NCI-H2081 (cell line): ENCODE results near the gene AFG1L.
"Not testable (repeated sequence)": the region's sequence is repeated elsewhere in the genome, so short reads cannot be mapped to it uniquely, and the experiment has no call there.

Experiments used
- DNase-seq, 2 experiments: peaks; one replicate each; lab custom pipeline; 2025; lab: John Stamatoyannopoulos, UW

Gene AFG1L

DNA sequence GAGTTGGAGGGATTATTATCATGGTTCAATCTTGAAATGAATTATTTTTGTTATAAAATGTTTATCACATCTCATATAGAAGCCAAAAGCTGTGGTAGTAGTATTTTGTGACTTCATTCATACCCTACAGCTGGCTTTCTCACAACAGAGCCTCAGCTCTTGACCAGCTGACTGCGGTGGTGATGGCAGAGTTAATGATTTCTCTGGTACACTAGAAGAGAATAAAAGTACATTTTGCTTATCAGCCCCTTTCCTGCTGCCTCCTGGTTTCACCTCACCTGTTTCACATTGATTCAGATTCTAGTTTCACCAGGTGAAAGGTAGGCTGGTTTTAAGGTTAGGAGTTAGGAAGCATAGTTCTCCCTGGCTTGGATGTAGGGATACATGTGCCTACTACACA lies 55.7 kb downstream of the AFG1L start:
- DNase-seq: no peak

DNA sequence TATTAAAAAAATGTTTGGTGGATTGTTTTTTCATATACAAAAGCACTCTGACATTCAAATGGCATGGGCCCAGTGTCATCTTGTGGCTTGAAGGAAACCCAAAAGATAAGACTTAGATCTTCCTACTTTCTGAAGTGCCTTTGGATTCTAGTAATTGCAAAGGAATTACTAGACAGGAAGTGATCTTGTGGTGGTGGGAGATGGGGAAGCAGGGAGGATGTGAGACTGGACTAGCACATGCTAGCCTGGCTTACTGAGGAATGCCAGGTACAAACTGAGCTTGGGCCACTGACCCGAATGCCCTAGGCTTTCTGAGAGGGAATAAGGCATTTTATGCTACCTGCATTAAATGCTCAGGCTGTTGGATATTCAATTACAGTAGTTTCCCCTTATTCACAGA lies 59.0 kb downstream of the AFG1L start:
- DNase-seq: no peak

DNA sequence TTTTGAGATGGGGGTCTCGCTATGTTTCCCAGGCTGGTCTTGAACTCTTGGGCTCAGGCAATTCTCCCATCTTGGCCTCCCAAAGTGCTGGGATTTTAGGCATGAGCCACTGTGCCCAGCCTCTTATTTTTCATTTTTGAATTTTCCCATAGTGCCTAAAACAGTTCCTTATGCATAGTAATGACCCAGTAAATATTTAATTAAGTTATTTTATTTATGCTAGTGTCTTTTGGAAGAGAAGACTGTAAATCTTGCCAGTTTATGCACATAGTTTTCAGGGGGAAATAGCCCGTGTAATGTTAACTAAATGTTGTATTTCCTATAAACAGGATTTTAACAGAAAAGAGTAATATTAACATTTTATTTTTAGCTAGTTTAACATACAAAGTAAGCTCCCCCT lies 60.3 kb downstream of the AFG1L start:
- no peak for DNase-seq

DNA sequence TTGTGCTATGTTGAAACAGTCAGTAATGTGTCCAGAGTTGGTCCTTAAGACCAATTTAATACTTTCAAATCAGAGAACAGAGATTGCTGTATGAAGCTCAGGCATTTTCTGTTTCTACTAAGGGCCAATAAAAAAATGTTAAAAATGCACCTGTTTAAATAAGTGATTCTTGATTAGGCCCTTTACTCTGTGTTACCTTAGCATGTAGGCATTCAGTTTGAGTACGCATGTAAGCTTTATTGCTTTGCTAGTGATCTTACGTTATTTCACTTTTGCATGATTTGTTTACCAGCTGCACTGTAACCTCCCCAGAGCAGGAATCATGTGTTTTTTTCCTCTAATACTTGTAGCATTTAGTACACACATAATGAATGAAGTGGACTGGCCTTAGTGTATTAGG lies 61.0 kb downstream of the AFG1L start:
- DNase-seq: no peak

DNA sequence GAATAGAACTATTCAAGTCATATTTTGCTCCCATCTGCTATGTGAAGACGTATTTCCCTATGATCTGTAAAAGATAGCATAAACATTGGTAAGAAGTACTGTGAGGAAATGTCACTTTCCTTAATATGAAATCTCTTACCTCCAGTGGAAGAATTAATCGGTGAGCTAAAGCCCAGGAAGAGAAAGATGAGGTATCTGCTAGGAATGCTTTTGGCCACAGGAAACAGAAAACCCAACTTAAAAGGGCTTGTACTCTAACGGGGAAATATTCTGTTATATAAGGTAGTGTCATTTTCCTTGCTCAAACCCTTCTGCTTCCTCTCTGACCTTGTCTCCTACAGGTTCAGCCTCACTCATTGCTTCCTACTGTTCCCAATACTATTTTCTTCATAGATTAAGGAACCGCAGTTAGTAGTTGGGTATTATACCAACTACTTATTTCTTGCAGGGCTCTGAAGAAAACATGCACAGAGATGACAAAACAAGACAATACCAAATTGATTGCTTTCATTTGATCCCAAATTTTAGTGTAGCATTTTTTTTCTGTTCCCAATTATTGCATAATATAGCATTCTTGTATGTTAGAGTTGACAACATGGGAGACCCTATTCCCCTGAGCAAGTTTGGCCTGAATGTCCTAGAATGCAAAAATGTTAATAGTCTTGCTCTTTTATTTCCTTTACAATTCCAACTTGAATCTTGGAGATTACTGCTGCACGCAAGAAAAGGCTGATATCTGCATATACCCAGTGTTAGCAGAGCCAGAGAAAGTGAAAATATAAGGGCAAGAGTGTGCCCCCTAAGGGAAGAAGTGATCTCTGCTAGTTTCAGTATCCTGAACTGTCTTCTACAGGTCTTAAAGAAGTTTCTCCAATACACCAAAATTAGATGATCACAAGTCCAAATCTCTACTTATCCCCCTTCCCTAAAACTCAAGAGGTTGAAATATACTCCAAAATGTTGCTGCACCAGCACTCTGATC lies 65.3 kb downstream of the AFG1L start:
- no peak for DNase-seq

DNA sequence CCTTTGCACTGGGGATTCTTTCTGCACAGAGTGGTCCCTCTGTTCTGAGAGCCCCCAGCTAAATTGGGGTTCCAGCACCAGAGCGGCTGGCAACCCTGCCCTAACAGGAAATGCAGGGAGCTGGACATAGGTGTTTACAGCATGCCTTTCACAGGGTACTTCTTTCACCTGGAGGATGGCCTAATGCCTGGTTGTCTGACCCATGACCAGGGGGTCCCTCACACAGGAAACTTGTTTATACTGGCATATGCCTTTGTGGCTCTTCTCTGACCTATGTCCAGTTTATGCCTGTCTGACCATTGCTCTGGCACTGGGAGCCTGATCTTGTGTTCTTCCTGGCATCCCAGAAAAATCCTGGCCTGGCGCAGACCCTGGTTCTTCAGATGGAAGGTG lies 66.1 kb downstream of the AFG1L start:
- DNase-seq: no peak

DNA sequence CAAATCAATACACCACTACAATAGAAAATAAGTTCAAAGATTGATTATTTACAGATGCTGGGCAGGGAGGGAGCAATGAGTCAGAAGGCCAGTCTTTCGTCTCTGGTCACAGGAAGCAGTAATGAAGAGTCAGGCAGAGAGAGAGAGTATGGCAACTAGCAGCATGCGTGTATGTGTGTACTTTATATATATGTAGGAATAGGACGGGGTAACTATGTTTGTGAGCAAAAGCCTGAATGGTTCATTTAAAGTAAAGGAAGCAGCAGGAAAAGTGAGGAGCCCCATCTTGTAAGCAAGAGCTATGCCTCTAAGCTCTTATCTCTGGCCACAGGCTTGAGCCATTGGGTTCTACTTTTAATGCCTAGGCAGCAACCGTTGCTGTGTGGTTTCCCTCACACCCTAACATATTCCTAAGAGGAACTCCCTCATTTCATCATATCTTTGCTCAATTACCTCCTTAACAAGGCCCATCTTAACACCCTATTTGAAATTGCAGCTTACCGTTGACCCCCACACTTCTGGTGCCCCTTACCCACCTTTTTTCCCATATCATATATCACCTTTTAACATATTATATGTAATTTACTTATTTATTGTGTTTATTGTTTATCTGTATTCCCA lies 66.6 kb downstream of the AFG1L start:
- DNase-seq: no peak

DNA sequence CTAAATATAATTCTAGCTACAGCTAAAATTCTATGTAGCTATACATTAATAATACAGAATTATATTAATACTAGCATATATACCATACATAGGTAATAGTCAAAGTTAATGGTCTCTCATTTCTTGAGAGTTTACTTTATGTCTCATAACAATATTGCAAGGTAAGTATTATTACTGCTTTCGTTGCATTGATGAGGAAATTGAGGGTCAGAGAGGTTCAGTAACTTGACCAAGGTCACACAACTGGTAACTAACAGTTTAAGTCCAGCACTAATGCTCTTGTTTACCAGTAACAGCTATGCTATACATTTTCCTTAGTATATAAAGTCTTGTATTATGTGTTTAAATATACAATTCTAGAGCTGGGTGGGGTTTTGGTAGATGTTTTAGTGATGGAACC lies 67.6 kb downstream of the AFG1L start:
- no peak for DNase-seq

DNA sequence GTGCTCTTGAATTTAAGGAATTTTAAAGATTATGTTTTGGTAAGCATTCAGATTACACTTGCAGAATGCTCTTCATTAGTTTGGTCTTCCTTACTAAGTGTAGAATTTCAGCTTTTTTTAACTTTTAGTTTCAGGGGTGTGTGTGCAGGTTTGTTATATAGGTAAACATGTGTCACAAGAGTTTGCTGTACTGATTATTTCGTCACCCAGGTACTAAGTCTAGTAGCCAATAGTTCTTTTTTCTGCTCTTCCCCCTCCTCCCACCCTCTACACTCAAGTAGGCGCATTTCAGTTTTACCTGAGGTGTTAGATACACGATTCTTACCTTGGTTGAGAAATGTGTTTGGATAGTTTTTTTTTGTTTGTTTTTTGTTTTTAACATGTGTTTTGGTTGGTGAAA lies 68.3 kb downstream of the AFG1L start:
- DNase-seq: no peak

DNA sequence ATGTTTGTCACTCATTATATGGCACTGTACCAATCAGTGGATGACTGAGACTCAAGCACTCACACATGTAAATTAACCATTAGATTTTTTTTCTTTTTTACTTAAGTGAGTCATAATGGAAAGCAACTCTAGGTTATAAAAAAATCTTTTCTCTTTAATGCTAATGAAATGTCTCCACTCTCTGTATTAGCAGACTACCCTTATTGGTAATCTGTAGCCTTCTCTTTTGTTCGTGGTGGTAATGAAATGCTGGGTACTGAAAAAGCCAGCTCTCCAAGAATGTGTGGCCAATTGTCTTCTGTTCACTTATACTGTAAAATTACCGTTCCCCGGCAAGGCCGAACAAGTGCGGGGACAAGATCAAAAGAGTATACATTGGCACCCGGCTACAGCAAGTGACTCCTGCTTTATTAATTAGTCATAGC lies 69.0 kb downstream of the AFG1L start:
- no peak for DNase-seq

DNA sequence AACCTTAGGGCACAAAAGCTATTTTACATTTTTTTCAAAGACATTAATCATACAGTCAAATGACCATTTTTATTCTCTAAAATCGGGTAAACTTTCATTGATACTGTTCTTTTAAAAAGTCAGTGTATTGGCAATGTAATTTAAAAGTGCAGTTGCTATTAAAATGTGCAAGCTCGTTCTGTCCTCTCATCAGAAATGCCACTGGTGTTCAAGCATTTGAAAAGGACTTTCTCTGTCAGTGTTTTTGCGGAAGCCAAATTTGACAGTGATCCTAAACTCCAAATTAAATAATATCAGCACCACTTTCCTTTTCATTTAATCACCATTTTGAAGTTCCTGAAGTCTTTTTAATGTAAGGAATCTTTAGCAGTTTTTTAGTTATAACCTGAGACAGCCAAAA lies 69.6 kb downstream of the AFG1L start:
- no peak for DNase-seq

DNA sequence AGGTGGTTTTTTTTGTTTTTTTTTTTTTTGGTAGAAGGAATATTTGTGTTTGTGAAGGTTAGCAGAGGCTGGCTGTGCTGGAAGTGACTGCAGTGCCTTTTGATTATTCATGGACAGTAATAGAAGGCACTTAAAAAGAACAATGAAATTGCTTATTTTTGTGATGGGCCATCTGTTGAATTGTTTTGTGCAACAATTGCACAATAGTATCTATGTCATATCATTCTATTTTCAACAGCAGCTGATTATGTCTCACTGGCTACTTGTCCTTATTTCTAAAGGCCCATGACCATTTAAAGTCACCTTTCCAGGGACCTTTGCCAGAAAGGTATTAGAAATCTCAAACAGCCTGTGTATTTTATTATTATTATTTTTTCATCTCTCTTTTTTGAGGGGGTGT lies 70.6 kb downstream of the AFG1L start:
- DNase-seq: no peak

DNA sequence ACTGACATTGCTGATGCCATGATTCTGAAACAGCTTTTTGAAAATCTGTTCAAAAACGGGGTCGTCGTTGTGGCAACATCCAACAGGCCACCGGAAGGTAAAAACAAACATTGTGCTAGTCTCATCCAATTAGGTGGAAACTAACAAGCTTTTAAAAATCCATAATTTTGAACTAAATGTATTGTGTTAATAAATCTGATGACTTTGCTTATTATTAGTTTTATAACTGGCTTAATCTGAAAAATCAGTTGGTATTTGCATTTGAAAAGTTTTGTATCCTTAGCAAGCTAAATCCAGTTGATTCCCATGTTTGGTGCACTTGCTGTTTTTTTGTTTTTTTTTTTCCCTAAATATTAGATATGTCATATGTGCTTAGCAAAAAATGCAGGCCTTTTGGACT lies 71.4 kb downstream of the AFG1L start:
- DNase-seq: no peak

DNA sequence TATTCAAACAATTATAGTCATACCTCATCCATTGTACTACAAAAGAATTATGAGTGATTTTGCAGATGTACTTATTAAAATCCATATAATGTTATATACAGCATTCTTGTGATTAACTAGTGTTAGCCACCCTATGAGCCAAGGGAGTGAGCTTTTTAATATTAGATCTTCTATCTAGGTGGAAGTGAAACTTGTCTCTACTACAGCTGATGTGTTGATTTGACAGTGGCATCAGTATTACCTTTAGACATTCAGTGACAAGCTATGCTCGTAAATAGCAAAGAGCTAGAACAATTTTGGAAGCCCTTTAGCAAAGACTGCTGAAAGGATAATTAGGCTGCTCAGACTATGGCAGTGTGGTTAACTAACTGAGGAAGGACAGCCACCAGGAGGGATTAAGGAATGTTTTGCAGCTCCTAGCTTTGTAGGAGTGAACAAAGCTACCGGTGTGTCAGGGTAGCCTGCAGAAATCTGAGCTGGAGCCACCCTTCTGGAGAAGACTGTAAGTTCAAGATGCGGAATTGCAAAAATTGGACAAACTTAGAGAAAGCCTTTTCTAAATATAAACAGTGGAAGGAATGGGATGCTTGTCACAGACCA lies 73.7 kb downstream of the AFG1L start:
- no peak for DNase-seq

DNA sequence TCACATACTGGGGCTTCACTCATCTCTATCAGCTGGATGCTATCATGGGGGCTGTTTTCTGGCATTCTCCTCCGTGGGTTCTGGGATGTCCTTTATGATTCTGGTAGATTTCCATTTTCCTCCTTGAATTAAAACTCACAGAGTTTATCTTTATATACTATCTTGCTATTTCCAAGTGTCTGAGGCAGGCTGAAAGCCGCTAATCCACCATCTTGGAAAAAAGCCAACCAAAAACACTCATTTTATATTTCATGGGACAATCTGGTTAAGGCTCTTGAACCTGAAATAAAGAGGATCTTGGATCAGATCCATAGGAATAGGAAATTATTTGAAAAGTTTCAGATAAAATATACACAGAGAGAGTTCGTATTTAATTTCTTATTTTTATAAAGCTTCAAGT lies 86.0 kb downstream of the AFG1L start:
- no peak for DNase-seq

DNA sequence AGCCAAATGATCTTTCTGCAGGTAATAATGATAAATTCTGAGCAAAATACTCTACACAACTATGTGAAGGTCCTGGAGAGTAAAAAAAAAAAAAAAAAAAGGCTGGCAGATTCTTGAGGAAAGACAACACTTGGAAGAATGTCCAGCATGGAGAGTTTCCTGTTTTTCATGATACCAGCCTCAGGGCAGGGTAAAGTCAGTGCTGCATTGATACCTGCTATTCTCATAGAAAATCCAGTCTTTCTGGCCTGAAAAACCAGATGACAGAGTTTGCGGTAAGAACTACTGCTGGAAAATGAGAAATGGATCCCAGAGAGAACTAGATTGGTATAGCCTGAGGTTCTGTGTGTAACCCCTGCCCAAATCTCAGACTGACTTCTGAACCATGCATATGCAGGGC lies 89.1 kb downstream of the AFG1L start:
- no peak for DNase-seq

DNA sequence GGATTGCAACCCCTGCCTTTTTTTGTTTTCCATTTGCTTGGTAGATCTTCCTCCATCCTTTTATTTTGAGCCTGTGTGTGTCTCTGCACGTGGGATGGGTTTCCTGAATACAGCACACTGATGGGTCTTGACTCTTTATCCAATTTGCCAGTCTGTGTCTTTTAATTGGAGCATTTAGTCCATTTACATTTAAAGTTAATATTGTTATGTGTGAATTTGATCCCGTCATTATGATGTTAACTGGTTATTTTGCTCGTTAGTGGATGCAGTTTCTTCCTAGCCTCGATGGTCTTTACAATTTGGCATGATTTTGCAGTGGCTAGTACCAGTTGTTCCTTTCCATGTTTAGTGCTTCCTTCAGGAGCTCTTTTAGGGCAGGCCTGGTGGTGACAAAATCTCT lies 94.3 kb downstream of the AFG1L start:
- DNase-seq: not testable (repeated sequence)

DNA sequence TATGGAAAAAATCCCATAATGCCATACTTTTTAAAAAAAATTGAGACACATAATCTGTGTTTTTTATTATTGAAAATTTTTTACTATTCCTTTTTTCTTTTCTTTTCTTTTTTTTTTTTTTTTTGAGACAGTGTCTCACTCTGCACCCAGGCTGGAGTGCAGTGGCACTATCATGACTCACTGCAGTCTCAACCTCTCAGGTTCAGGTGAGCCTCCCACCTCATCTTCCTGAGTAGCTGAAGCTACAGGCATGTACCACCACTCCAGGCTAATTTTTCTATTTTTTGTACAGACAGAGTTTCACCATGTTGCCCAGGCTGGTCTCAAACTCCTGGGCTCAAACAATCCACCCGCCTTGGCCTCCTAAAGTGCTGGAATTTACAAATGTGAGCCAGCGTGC lies 100.4 kb downstream of the AFG1L start:
- no peak for DNase-seq

DNA sequence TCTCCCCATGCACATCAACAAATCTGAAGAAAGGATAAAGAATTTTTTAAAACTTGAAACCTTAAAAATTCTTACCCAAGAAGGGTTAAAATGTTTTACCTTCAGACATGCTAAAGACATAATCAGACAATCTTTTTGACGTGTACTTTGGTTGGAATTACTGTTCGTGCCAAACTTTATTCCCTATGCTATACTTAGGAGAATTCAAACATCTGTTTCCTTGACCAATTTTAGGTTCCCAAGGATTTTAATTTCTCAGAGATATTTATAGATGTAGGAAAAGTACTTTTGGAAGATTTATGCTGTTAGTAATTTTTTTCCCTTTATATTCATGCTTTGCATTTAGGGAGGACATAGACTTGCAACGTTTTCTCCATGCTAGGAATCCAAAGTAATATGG lies 108.4 kb downstream of the AFG1L start:
- DNase-seq: no peak

DNA sequence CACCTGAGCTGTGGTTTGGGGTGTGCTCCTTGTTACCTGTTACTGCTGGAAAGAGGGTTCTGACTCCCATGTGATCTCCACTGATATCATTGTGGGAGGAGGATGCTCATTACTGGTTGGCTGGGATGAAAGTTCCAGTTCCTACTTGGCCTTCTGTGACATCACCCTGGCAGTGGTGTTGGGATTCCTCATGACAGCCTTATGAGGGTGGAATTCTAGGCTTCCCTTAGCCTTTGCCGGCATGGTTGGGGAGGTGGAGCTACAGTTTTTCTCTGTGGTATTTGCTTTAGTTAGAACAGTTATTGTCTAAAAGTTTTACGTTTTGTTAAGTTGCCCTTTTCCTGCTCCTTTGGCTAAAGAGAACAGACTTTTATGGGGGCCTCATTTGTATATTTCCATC lies 112.1 kb downstream of the AFG1L start:
- no peak for DNase-seq

DNA sequence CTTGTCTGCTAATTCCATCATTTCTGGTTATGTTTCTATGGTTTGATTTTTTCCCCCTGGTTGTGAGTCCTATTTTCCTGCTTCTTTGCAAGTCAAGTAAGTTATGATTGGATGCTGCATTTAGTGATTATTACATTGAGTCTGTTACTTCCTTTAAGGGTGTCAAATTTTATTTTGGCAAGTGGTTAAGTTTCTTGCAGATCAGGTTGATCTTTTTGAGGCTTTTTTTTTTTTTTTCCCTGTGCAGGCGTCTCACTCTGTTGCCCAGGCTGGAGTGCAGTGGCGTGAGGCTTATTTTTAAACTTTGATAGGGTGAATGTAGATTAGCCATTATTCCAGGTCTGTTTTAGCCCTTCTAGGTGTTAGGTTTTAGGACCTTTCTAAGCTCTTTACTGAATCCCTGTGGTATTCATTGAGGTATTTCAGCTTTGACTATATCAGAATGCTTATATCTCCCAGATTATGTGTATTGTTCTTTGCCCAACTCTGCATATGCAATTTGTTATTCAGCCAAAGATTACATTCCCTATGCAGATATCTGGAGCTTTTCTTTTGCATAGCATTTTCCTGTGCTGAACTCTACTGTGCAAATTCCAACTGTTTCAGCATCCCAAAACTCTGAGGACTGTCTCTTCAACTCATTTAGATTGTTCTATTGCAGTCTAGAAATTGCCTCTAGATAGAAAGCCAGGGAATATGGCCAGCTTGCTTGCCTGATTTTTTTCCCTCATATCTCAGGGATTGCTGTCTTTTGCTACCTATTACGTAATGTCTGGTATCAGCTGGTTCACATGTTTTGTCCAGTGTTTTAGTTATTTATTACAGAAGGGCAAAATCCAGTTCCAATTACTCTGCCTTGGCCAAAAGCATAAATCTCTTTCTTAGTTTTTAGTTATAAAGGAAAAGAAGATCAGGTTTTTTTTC lies 113.3 kb downstream of the AFG1L start:
- DNase-seq: no peak

DNA sequence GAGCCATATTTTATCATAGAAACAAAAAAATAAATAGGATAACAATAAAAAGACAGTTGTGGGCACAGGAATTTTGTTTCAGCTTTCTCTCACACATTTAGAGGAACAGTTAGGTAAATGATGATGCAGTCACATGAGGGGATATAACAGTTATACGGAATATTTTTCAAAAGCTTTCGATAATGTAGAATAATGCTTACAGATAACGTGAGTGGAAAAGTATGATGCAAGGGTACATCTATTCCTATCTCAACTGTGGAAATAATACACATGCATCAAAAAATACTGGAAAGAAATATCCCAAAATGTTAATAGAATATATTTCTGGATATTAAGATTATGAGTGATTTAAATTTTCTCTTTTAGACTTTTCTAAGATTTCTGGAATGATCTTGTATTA lies 114.0 kb downstream of the AFG1L start:
- no peak for DNase-seq
